HepG2 (cell line): ENCODE data around the gene MMP24OS. TPM values are rescaled to one million over a fixed set of nuclear protein-coding genes. Genes with fewer than 3 reads are reported as not detected.

ENCODE experiments used
- ATAD3A ChIP-seq: sonication (generic); formaldehyde crosslinking; IDR thresholded peaks from 2 replicates; pipeline ENCODE4 v1.4.0; 2020; ENCODE audit warnings: missing genetic modification reagents
- FLYWCH1 ChIP-seq: sonication (generic); formaldehyde crosslinking; IDR thresholded peaks from 2 replicates; pipeline ENCODE4 v1.8.1; 2023; ENCODE audit warnings: mild to moderate bottlenecking, missing genetic modification reagents
- HNRNPK ChIP-seq: fragments of 200-400 bp; formaldehyde crosslinking; IDR thresholded peaks from 2 replicates; pipeline ENCODE4 v1.6.1; 2018; ENCODE audit warnings: low read length, low read depth, moderate library complexity, mild to moderate bottlenecking; ENCODE audit not compliant: poor library complexity, severe bottlenecking
- JARID2 ChIP-seq: sonication (generic); formaldehyde crosslinking; IDR thresholded peaks from 2 replicates; pipeline ENCODE4 v1.8.1; 2023; ENCODE audit warnings: missing genetic modification reagents, inconsistent platforms; ENCODE audit not compliant: insufficient replicate concordance
- MATR3 ChIP-seq: sonication (generic); formaldehyde crosslinking; IDR thresholded peaks from 2 replicates; pipeline ENCODE4 v1.4.0; 2020; ENCODE audit warnings: missing genetic modification reagents
- NR2F1 ChIP-seq, 2 experiments: fragments of 450-650 bp in 1 of 2; formaldehyde crosslinking in 1 of 2; IDR thresholded peaks; 2 replicates each; pipeline versions ENCODE4 v1.5.0 to v1.6.1; 2016 to 2020; ENCODE audit warnings: mild to moderate bottlenecking in 1 of 2, missing compliant biosample characterization in 1 of 2, missing genetic modification reagents in 1 of 2, moderate library complexity in 1 of 2
- PHB2 ChIP-seq: fragments of 450-650 bp; IDR thresholded peaks from 2 replicates; pipeline ENCODE4 v1.6.1; 2018; ENCODE audit not compliant: partially characterized antibody
- PRMT3 ChIP-seq: sonication (generic); formaldehyde crosslinking; IDR thresholded peaks from 2 replicates; pipeline ENCODE4 v1.8.1; 2022; ENCODE audit warnings: low read depth, mild to moderate bottlenecking, moderate library complexity, missing genetic modification reagents, borderline replicate concordance
- RBAK ChIP-seq: sonication (generic); formaldehyde crosslinking; IDR thresholded peaks from 2 replicates; pipeline ENCODE4 v1.5.1; 2020; ENCODE audit warnings: mild to moderate bottlenecking, missing genetic modification reagents
- TAF1 ChIP-seq: sonication (generic); formaldehyde crosslinking; IDR thresholded peaks from 2 replicates; pipeline ENCODE4 v1.4.0; 2020; ENCODE audit warnings: missing genetic modification reagents
- ZNF337 ChIP-seq: sonication (generic); formaldehyde crosslinking; IDR thresholded peaks from 2 replicates; pipeline ENCODE4 v1.5.1; 2020; ENCODE audit warnings: missing genetic modification reagents, low read depth, mild to moderate bottlenecking, borderline replicate concordance
- ZNF605 ChIP-seq: sonication (generic); formaldehyde crosslinking; IDR thresholded peaks from 2 replicates; pipeline ENCODE4 v1.8.0; 2022; ENCODE audit warnings: mild to moderate bottlenecking, missing genetic modification reagents
- polyA plus RNA-seq, 8 experiments: library from polyadenylated mRNA; depleted of rRNA in 3 of 8; stranded (reverse) in 7 of 8; unstranded in 1 of 8; fragments of >200 nt; fragmentation: Illumina TruSeq in 4 of 8; extraction: Trizol in 4 of 8; gene quantifications; 2 replicates each; pipeline versions ENCODE4 v1.2.1 to v1.2.3, GENCODE V29; 2011 to 2016; ENCODE audit warnings: low read depth in 4 of 8, missing spikeins in 1 of 8, mixed read lengths in 1 of 8; ENCODE audit not compliant: insufficient read depth in 1 of 8
- total RNA-seq, 5 experiments: library from RNA; depleted of rRNA; stranded (reverse); fragments of >200 nt; fragmentation: Illumina TruSeq; extraction: Trizol; gene quantifications; 2 replicates each; pipeline ENCODE4 v1.2.3, GENCODE V29; 2016; ENCODE audit warnings: low read depth in 1 of 5
- TF ChIP-seq, protein P1 (sequence below): sonication (generic); formaldehyde crosslinking; IDR thresholded peaks from 2 replicates; pipeline ENCODE4 v1.8.1; 2022; ENCODE audit warnings: low read depth, mild to moderate bottlenecking, missing genetic modification reagents
- TF ChIP-seq, protein P2 (sequence below): sonication (generic); formaldehyde crosslinking; IDR thresholded peaks from 2 replicates; pipeline ENCODE4 v1.4.0; 2020; ENCODE audit warnings: mild to moderate bottlenecking, missing genetic modification reagents
- TF ChIP-seq, protein P3 (sequence below): IDR thresholded peaks from 2 replicates; pipeline ENCODE4 v1.6.1; 2016; ENCODE audit warnings: low read depth, missing genetic modification reagents, missing compliant biosample characterization
- TF ChIP-seq, protein P4 (sequence below): conservative IDR thresholded peaks from 2 replicates; pipeline ENCODE4 v1.6.1; 2018; ENCODE audit warnings: missing genetic modification reagents

MMP24OS gene
- total and polyA plus RNA-seq, 2 of the 13 experiments (the other 11 are each of a cell fraction or from before 2014, with no cell fraction given): 6.0 to 8.5 TPM

DNA sequence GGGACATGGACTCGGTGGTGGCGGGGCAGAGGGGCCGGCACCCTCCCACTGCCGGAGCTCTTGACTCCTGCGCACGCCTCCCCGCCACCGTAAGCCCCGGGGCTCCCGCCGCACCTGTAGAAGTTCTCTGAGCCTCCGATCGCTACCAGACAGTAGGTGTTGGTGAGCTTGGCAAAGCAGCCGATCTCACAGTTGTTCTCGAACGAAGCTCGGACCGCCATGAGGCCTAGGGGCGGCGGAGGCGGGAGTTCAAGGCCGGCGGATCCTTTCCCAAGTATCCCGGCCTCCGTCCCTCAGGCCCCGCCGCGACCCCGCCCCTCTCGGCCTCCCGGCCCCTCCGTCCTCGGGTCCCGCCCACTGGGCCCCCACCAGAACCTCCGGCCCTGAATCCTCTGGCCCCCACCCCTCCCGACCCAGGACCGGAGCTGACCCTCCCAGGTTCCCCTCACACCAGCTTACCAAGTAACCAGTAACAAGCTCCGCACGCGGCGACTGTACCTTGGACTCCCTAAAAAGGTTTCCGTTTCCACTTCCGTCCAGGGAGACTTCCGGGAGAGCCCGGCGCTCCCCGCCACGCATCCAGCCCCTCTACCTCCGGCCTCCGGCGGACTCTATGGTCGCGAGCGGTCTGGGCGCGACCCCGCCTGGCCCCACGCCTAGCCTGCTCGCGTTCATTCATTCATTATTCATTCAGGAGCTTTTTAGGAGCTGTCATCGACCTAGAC, 6.5 kb upstream of the MMP24OS start, which contains the start of gene EIF6 (continued):
- 0 out of 2 replicates have a peak, but pooled peaks have one; percentile 87 for TF ChIP-seq PRMT3 (CRISPR knock-in tag)
- TF ChIP-seq TAF1 (CRISPR knock-in tag): peak; percentile 89
- 0 out of 2 replicates have a peak, but pooled peaks have one; percentile 18 for TF ChIP-seq RBAK (CRISPR knock-in tag)
- TF ChIP-seq HNRNPK: peak; percentile 38
- peak in 1 of 2 experiments; percentile 85 for TF ChIP-seq NR2F1 (CRISPR knock-in tag; IDR thresholded peaks at IDR 0.05)
- TF ChIP-seq MATR3 (CRISPR knock-in tag): no peak
- TF ChIP-seq ZNF337 (CRISPR knock-in tag): 0 out of 2 replicates have a peak, but pooled peaks have one; percentile 48
- TF ChIP-seq, protein P1, sequence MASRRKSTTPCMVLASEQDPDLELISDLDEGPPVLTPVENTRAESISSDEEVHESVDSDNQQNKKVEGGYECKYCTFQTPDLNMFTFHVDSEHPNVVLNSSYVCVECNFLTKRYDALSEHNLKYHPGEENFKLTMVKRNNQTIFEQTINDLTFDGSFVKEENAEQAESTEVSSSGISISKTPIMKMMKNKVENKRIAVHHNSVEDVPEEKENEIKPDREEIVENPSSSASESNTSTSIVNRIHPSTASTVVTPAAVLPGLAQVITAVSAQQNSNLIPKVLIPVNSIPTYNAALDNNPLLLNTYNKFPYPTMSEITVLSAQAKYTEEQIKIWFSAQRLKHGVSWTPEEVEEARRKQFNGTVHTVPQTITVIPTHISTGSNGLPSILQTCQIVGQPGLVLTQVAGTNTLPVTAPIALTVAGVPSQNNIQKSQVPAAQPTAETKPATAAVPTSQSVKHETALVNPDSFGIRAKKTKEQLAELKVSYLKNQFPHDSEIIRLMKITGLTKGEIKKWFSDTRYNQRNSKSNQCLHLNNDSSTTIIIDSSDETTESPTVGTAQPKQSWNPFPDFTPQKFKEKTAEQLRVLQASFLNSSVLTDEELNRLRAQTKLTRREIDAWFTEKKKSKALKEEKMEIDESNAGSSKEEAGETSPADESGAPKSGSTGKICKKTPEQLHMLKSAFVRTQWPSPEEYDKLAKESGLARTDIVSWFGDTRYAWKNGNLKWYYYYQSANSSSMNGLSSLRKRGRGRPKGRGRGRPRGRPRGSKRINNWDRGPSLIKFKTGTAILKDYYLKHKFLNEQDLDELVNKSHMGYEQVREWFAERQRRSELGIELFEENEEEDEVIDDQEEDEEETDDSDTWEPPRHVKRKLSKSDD (CRISPR knock-in tag): no peak
- no peak for TF ChIP-seq PHB2
- TF ChIP-seq, protein P2, sequence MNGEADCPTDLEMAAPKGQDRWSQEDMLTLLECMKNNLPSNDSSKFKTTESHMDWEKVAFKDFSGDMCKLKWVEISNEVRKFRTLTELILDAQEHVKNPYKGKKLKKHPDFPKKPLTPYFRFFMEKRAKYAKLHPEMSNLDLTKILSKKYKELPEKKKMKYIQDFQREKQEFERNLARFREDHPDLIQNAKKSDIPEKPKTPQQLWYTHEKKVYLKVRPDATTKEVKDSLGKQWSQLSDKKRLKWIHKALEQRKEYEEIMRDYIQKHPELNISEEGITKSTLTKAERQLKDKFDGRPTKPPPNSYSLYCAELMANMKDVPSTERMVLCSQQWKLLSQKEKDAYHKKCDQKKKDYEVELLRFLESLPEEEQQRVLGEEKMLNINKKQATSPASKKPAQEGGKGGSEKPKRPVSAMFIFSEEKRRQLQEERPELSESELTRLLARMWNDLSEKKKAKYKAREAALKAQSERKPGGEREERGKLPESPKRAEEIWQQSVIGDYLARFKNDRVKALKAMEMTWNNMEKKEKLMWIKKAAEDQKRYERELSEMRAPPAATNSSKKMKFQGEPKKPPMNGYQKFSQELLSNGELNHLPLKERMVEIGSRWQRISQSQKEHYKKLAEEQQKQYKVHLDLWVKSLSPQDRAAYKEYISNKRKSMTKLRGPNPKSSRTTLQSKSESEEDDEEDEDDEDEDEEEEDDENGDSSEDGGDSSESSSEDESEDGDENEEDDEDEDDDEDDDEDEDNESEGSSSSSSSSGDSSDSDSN (CRISPR knock-in tag): peak; percentile 97
- TF ChIP-seq, protein P3, sequence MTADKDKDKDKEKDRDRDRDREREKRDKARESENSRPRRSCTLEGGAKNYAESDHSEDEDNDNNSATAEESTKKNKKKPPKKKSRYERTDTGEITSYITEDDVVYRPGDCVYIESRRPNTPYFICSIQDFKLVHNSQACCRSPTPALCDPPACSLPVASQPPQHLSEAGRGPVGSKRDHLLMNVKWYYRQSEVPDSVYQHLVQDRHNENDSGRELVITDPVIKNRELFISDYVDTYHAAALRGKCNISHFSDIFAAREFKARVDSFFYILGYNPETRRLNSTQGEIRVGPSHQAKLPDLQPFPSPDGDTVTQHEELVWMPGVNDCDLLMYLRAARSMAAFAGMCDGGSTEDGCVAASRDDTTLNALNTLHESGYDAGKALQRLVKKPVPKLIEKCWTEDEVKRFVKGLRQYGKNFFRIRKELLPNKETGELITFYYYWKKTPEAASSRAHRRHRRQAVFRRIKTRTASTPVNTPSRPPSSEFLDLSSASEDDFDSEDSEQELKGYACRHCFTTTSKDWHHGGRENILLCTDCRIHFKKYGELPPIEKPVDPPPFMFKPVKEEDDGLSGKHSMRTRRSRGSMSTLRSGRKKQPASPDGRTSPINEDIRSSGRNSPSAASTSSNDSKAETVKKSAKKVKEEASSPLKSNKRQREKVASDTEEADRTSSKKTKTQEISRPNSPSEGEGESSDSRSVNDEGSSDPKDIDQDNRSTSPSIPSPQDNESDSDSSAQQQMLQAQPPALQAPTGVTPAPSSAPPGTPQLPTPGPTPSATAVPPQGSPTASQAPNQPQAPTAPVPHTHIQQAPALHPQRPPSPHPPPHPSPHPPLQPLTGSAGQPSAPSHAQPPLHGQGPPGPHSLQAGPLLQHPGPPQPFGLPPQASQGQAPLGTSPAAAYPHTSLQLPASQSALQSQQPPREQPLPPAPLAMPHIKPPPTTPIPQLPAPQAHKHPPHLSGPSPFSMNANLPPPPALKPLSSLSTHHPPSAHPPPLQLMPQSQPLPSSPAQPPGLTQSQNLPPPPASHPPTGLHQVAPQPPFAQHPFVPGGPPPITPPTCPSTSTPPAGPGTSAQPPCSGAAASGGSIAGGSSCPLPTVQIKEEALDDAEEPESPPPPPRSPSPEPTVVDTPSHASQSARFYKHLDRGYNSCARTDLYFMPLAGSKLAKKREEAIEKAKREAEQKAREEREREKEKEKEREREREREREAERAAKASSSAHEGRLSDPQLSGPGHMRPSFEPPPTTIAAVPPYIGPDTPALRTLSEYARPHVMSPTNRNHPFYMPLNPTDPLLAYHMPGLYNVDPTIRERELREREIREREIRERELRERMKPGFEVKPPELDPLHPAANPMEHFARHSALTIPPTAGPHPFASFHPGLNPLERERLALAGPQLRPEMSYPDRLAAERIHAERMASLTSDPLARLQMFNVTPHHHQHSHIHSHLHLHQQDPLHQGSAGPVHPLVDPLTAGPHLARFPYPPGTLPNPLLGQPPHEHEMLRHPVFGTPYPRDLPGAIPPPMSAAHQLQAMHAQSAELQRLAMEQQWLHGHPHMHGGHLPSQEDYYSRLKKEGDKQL (CRISPR knock-in tag): no peak
- no peak; the same call in 1 of the 2 replicates for TF ChIP-seq FLYWCH1
- TF ChIP-seq JARID2 (CRISPR knock-in tag): peak; percentile 88
- TF ChIP-seq ATAD3A (CRISPR knock-in tag): no peak
- peak; percentile 98 for TF ChIP-seq ZNF605 (CRISPR knock-in tag)
- TF ChIP-seq, protein P4, sequence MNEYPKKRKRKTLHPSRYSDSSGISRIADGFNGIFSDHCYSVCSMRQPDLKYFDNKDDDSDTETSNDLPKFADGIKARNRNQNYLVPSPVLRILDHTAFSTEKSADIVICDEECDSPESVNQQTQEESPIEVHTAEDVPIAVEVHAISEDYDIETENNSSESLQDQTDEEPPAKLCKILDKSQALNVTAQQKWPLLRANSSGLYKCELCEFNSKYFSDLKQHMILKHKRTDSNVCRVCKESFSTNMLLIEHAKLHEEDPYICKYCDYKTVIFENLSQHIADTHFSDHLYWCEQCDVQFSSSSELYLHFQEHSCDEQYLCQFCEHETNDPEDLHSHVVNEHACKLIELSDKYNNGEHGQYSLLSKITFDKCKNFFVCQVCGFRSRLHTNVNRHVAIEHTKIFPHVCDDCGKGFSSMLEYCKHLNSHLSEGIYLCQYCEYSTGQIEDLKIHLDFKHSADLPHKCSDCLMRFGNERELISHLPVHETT (CRISPR knock-in tag): peak; percentile 84
